Measurements from ENCODE around the gene NMBR. TPM values are rescaled to one million over a fixed set of nuclear protein-coding genes. Genes with fewer than 3 reads are reported as not detected.
A peak's percentile ranks its signal among the peaks of the same experiment; 100 is the strongest.

NMBR gene
- total and polyA plus RNA-seq, 2 donors, result 0.07 TPM; not detected in 1

DNA sequence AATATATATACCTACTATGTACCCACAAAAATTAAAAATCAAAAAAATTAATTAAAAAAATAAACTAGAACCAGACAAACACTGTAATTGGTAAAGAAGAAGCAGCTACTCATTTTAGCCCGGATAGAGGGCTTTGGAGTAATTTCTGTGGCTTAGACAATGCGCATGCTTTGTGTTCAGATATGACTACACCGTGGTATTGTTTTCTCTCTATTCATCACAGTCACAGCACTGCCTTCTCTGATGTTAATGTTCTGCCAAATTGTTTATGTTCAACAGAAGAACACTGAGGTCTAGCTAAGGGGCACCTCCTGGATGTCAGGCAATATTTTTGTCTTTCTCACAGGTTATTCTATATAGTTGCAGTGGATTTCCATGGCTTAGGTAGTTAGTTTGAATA lies 91.7 kb downstream of the NMBR start:
- Histone ChIP-seq H3K27ac (ENCODE audit: low read depth in 1 of 2, low read length in 1 of 2) (no peak overlapping the region), H3K4me3 (ENCODE audit: low read length in 2 of 2) (no peak overlapping the region), H3K9me3 (ENCODE audit: control insufficient read depth in 2 of 2, insufficient read depth in 1 of 2, low read length in 1 of 2) (no peaks in the 10 kb centered on the region), H3K4me1 (ENCODE audit: control insufficient read depth in 2 of 2, insufficient read depth in 2 of 2, low read length in 2 of 2) (no peaks in the 10 kb centered on the region), H3K36me3 (ENCODE audit: control insufficient read depth in 2 of 2, insufficient read depth in 2 of 2, low read length in 1 of 2) (no peaks in the 10 kb centered on the region), H3K27me3 (ENCODE audit: control insufficient read depth in 2 of 2, insufficient read depth in 1 of 2, low read length in 1 of 2) (no peaks in the 10 kb centered on the region)
- no peak for DNase-seq (ENCODE audit: low read depth in 6 of 9, low spot score in 9 of 9)
- 91% methylated on average over 3 of the region's 3 CpGs for WGBS

GRCh38 chr6:142051404-142051803 lies 95.5 kb downstream of the NMBR start:
- no peaks in the 10 kb centered on the region for H3K27me3 ChIP-seq (ENCODE audit: control insufficient read depth in 2 of 2, insufficient read depth in 1 of 2, low read length in 1 of 2)
- no peak for DNase-seq (ENCODE audit: low read depth in 6 of 9, low spot score in 9 of 9)
- no peaks in the 10 kb centered on the region for H3K36me3 ChIP-seq (ENCODE audit: control insufficient read depth in 2 of 2, insufficient read depth in 2 of 2, low read length in 1 of 2)
- no peaks in the 10 kb centered on the region for H3K9me3 ChIP-seq (ENCODE audit: control insufficient read depth in 2 of 2, insufficient read depth in 1 of 2, low read length in 1 of 2)
- H3K4me1 ChIP-seq (ENCODE audit: control insufficient read depth in 2 of 2, insufficient read depth in 2 of 2, low read length in 2 of 2), result no peaks in the 10 kb centered on the region
- H3K27ac ChIP-seq (ENCODE audit: low read depth in 1 of 2, low read length in 1 of 2), result no peak overlapping the region
- no peak overlapping the region for H3K4me3 ChIP-seq (ENCODE audit: low read length in 2 of 2)

GRCh38 chr6:142048593-142048980 lies 98.3 kb downstream of the NMBR start:
- H3K27me3 ChIP-seq (ENCODE audit: control insufficient read depth in 2 of 2, insufficient read depth in 1 of 2, low read length in 1 of 2), result no peaks in the 10 kb centered on the region
- no peak overlapping the region for H3K4me3 ChIP-seq (ENCODE audit: low read length in 2 of 2)
- H3K9me3 ChIP-seq (ENCODE audit: control insufficient read depth in 2 of 2, insufficient read depth in 1 of 2, low read length in 1 of 2), result no peaks in the 10 kb centered on the region
- no peaks in the 10 kb centered on the region for H3K36me3 ChIP-seq (ENCODE audit: control insufficient read depth in 2 of 2, insufficient read depth in 2 of 2, low read length in 1 of 2)
- H3K4me1 ChIP-seq (ENCODE audit: control insufficient read depth in 2 of 2, insufficient read depth in 2 of 2, low read length in 2 of 2), result no peaks in the 10 kb centered on the region
- no peak overlapping the region for H3K27ac ChIP-seq (ENCODE audit: low read depth in 1 of 2, low read length in 1 of 2)
- 97% methylated on average over 1 of the region's 1 CpG for WGBS
- no peak for DNase-seq (ENCODE audit: low read depth in 6 of 9, low spot score in 9 of 9)

GRCh38 chr6:142047934-142048592 lies 98.9 kb downstream of the NMBR start:
- WGBS, result 95% methylated on average over 12 of the region's 12 CpGs
- Histone ChIP-seq H3K4me1 (ENCODE audit: control insufficient read depth in 2 of 2, insufficient read depth in 2 of 2, low read length in 2 of 2) (no peaks in the 10 kb centered on the region), H3K27ac (ENCODE audit: low read depth in 1 of 2, low read length in 1 of 2) (no peak overlapping the region), H3K27me3 (ENCODE audit: control insufficient read depth in 2 of 2, insufficient read depth in 1 of 2, low read length in 1 of 2) (no peaks in the 10 kb centered on the region), H3K36me3 (ENCODE audit: control insufficient read depth in 2 of 2, insufficient read depth in 2 of 2, low read length in 1 of 2) (no peaks in the 10 kb centered on the region), H3K4me3 (ENCODE audit: low read length in 2 of 2) (no peak overlapping the region), H3K9me3 (ENCODE audit: control insufficient read depth in 2 of 2, insufficient read depth in 1 of 2, low read length in 1 of 2) (no peaks in the 10 kb centered on the region)
- DNase-seq (ENCODE audit: low read depth in 6 of 9, low spot score in 9 of 9), result no peak

DNA sequence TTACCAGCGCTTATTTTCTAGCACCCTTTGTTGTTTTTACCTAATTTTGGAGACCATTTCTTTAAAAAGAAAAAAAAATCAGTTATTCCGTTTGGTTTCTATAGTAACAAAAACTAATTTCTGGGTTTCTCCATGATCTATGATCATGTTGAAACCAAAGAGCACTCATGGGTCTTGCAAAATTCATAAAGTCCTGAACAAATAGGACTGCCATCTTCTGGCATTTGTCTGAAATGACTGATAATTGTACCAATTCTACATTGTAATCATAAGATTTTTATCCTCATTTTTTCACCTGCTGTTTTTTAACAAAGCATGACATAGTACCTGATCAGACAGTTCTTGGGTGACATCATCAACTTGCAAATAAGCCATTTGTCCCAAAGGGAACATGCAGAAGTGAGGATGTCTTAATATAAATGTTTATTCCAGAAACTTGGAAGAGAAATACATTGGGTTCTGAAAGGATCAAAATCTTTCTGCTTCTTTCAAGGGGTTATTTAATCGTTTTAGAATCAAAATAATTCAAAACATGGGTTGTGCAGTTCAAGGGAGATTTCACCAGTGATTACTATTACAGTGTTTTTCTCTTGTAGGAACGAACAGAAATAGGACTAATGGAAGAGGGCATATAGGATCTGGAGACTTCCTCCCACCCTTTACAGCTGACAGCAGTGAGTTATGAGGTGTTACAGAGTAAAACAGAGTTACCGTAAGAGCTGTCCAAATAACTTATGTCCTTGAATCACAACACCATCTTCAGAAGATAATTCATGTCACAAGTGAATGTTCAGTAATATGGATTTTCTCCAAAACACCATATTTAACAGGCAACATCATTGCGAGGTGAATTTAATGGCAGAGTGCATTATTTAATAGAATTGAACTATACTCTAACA lies 101.3 kb downstream of the NMBR start:
- no peaks in the 10 kb centered on the region for H3K36me3 ChIP-seq (ENCODE audit: control insufficient read depth in 2 of 2, insufficient read depth in 2 of 2, low read length in 1 of 2)
- no peaks in the 10 kb centered on the region for H3K9me3 ChIP-seq (ENCODE audit: control insufficient read depth in 2 of 2, insufficient read depth in 1 of 2, low read length in 1 of 2)
- no peaks in the 10 kb centered on the region for H3K27me3 ChIP-seq (ENCODE audit: control insufficient read depth in 2 of 2, insufficient read depth in 1 of 2, low read length in 1 of 2)
- 58% methylated on average over 6 of the region's 6 CpGs for WGBS
- H3K27ac ChIP-seq (ENCODE audit: low read depth in 1 of 2, low read length in 1 of 2), result no peak overlapping the region
- no peaks in the 10 kb centered on the region for H3K4me1 ChIP-seq (ENCODE audit: control insufficient read depth in 2 of 2, insufficient read depth in 2 of 2, low read length in 2 of 2)
- H3K4me3 ChIP-seq (ENCODE audit: low read length in 2 of 2), result no peak overlapping the region
- DNase-seq (ENCODE audit: low read depth in 6 of 9, low spot score in 9 of 9), result no peak

- no peak overlapping the region for H3K27ac ChIP-seq (ENCODE audit: low read depth in 1 of 2, low read length in 1 of 2)
- no peaks in the 10 kb centered on the region for H3K27me3 ChIP-seq (ENCODE audit: control insufficient read depth in 2 of 2, insufficient read depth in 1 of 2, low read length in 1 of 2)
- H3K4me1 ChIP-seq (ENCODE audit: control insufficient read depth in 2 of 2, insufficient read depth in 2 of 2, low read length in 2 of 2), result no peaks in the 10 kb centered on the region
- no peak for DNase-seq (ENCODE audit: low read depth in 6 of 9, low spot score in 9 of 9)
- no peaks in the 10 kb centered on the region for H3K36me3 ChIP-seq (ENCODE audit: control insufficient read depth in 2 of 2, insufficient read depth in 2 of 2, low read length in 1 of 2)
- H3K9me3 ChIP-seq (ENCODE audit: control insufficient read depth in 2 of 2, insufficient read depth in 1 of 2, low read length in 1 of 2), result no peaks in the 10 kb centered on the region
- WGBS, result 84% methylated on average over 4 of the region's 4 CpGs
- no peak overlapping the region for H3K4me3 ChIP-seq (ENCODE audit: low read length in 2 of 2)
Observed at GRCh38 chr6:142035890-142036289, 111.0 kb downstream of the NMBR start.

DNA sequence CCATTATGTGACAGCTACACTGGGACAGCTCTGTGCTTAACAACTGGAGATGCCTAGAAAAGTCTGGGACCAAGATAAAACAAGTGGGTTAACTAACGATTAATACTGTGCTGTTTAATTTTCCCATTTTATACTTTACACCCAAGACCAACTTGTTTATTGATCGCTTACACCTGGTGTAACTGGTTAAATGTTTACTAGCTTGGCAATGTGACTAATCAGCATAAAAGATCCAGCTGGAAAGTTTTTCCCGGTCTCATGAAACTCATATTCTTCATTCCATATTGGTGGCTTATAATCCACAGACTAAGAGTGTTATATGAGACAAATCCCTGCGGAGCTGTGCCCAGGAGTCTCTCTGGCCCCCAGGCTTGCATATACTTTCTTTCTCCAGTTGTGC lies 115.9 kb downstream of the NMBR start:
- H3K27me3 ChIP-seq (ENCODE audit: control insufficient read depth in 2 of 2, insufficient read depth in 1 of 2, low read length in 1 of 2), result no peaks in the 10 kb centered on the region
- WGBS, result 96% methylated on average over 4 of the region's 4 CpGs

GRCh38 chr6:142030115-142030619 lies 116.8 kb downstream of the NMBR start:
- no peaks in the 10 kb centered on the region for H3K36me3 ChIP-seq (ENCODE audit: control insufficient read depth in 2 of 2, insufficient read depth in 2 of 2, low read length in 1 of 2)
- WGBS, result 66% methylated on average over 11 of the region's 11 CpGs
- peak overlapping the region; percentile 21 to 28 for H3K4me3 ChIP-seq (ENCODE audit: low read length in 2 of 2)
- H3K27ac ChIP-seq (ENCODE audit: low read depth in 1 of 2, low read length in 1 of 2), result no peak overlapping the region
- peak in 4 of 9 donors; percentile 6 to 20 (median 14) for DNase-seq (ENCODE audit: low read depth in 6 of 9, low spot score in 9 of 9)
- no peaks in the 10 kb centered on the region for H3K27me3 ChIP-seq (ENCODE audit: control insufficient read depth in 2 of 2, insufficient read depth in 1 of 2, low read length in 1 of 2)
- no peaks in the 10 kb centered on the region for H3K4me1 ChIP-seq (ENCODE audit: control insufficient read depth in 2 of 2, insufficient read depth in 2 of 2, low read length in 2 of 2)
- no peaks in the 10 kb centered on the region for H3K9me3 ChIP-seq (ENCODE audit: control insufficient read depth in 2 of 2, insufficient read depth in 1 of 2, low read length in 1 of 2)

More for the DNA sequence above, 115.9 kb downstream of the NMBR start:
- H3K27ac ChIP-seq (ENCODE audit: low read depth in 1 of 2, low read length in 1 of 2), result no peak overlapping the region
- H3K36me3 ChIP-seq (ENCODE audit: control insufficient read depth in 2 of 2, insufficient read depth in 2 of 2, low read length in 1 of 2), result no peaks in the 10 kb centered on the region
- DNase-seq (ENCODE audit: low read depth in 6 of 9, low spot score in 9 of 9), result no peak
- H3K4me1 ChIP-seq (ENCODE audit: control insufficient read depth in 2 of 2, insufficient read depth in 2 of 2, low read length in 2 of 2), result no peaks in the 10 kb centered on the region
- H3K4me3 ChIP-seq (ENCODE audit: low read length in 2 of 2), result no peak overlapping the region
- no peaks in the 10 kb centered on the region for H3K9me3 ChIP-seq (ENCODE audit: control insufficient read depth in 2 of 2, insufficient read depth in 1 of 2, low read length in 1 of 2)

GRCh38 chr6:142028527-142028926 lies 118.4 kb downstream of the NMBR start:
- Histone ChIP-seq H3K36me3 (ENCODE audit: control insufficient read depth in 2 of 2, insufficient read depth in 2 of 2, low read length in 1 of 2) (no peaks in the 10 kb centered on the region), H3K4me1 (ENCODE audit: control insufficient read depth in 2 of 2, insufficient read depth in 2 of 2, low read length in 2 of 2) (no peaks in the 10 kb centered on the region), H3K4me3 (ENCODE audit: low read length in 2 of 2) (no peak overlapping the region), H3K27ac (ENCODE audit: low read depth in 1 of 2, low read length in 1 of 2) (no peak overlapping the region), H3K27me3 (ENCODE audit: control insufficient read depth in 2 of 2, insufficient read depth in 1 of 2, low read length in 1 of 2) (no peaks in the 10 kb centered on the region), H3K9me3 (ENCODE audit: control insufficient read depth in 2 of 2, insufficient read depth in 1 of 2, low read length in 1 of 2) (no peaks in the 10 kb centered on the region)
- no peak for DNase-seq (ENCODE audit: low read depth in 6 of 9, low spot score in 9 of 9)
- 98% methylated on average over 3 of the region's 3 CpGs for WGBS
